Measurements from ENCODE around the gene TRMT11. TPM values are rescaled to one million over a fixed set of nuclear protein-coding genes. Genes with fewer than 3 reads are reported as not detected.

The TRMT11 gene
- total RNA-seq, 1 experiment from 2014 or later = 27.7 TPM

GRCh38 chr6:126034656-126035055 is 48.3 kb downstream of the TRMT11 start:
- Mint-ChIP-seq H3K4me1 (ENCODE audit: low read depth, unreplicated experiment) (no peaks in the 10 kb centered on the region), H3K27me3 (ENCODE audit: unreplicated experiment) (no peaks in the 10 kb centered on the region), H3K36me3 (ENCODE audit: insufficient read depth, unreplicated experiment) (peaks cover 5% of the 10 kb centered on the region), H3K4me3 (ENCODE audit: low read depth, unreplicated experiment) (no peak overlapping the region), H3K9me3 (ENCODE audit: low read depth, unreplicated experiment) (no peaks in the 10 kb centered on the region), H3K27ac (ENCODE audit: unreplicated experiment) (no peak overlapping the region)
- intact Hi-C loops (cut with micrococcal nuclease; ENCODE audit: unreplicated experiment) = loop anchor here (10.0 kb wide), 1 partner anchor 620 kb away; no protein-coding TSS in a partner anchor
- BruUV-seq (replicated peaks) = no TSS peak
- no peak for DNase-seq
- CTCF ChIA-PET = no interaction called here
- TF ChIP-seq CTCF (IDR thresholded peaks at IDR 0.05; ENCODE audit: unreplicated experiment) = no peak

GRCh38 chr6:126035764-126036163 is 49.4 kb downstream of the TRMT11 start:
- CTCF ChIA-PET = no interaction called here
- Mint-ChIP-seq H3K4me3 (ENCODE audit: low read depth, unreplicated experiment) (no peak overlapping the region), H3K27ac (ENCODE audit: unreplicated experiment) (no peak overlapping the region), H3K27me3 (ENCODE audit: unreplicated experiment) (no peaks in the 10 kb centered on the region), H3K4me1 (ENCODE audit: low read depth, unreplicated experiment) (peaks cover 2% of the 10 kb centered on the region), H3K9me3 (ENCODE audit: low read depth, unreplicated experiment) (no peaks in the 10 kb centered on the region), H3K36me3 (ENCODE audit: insufficient read depth, unreplicated experiment) (peaks cover 5% of the 10 kb centered on the region)
- no peak for TF ChIP-seq CTCF (IDR thresholded peaks at IDR 0.05; ENCODE audit: unreplicated experiment)
- BruUV-seq (replicated peaks) = no TSS peak
- intact Hi-C loops (cut with micrococcal nuclease; ENCODE audit: unreplicated experiment) = loop anchor here (10.0 kb wide), 1 partner anchor 619 kb away; no protein-coding TSS in a partner anchor
- DNase-seq = no peak

GRCh38 chr6:126038234-126038633 is 51.9 kb downstream of the TRMT11 start:
- no peak for DNase-seq
- CTCF ChIA-PET = no interaction called here
- Mint-ChIP-seq H3K36me3 (ENCODE audit: insufficient read depth, unreplicated experiment) (peaks cover 7% of the 10 kb centered on the region), H3K27ac (ENCODE audit: unreplicated experiment) (no peak overlapping the region), H3K4me1 (ENCODE audit: low read depth, unreplicated experiment) (peaks cover 14% of the 10 kb centered on the region), H3K9me3 (ENCODE audit: low read depth, unreplicated experiment) (no peaks in the 10 kb centered on the region), H3K27me3 (ENCODE audit: unreplicated experiment) (no peaks in the 10 kb centered on the region), H3K4me3 (ENCODE audit: low read depth, unreplicated experiment) (no peak overlapping the region)
- intact Hi-C loops (cut with micrococcal nuclease; ENCODE audit: unreplicated experiment) = loop anchor here (10.0 kb wide), 1 partner anchor 617 kb away; no protein-coding TSS in a partner anchor
- no TSS peak for BruUV-seq (replicated peaks)
- no peak for TF ChIP-seq CTCF (IDR thresholded peaks at IDR 0.05; ENCODE audit: unreplicated experiment)

- H3K4me3 Mint-ChIP-seq (ENCODE audit: low read depth, unreplicated experiment) = no peak overlapping the region
- H3K36me3 Mint-ChIP-seq (ENCODE audit: insufficient read depth, unreplicated experiment) = peaks cover 7% of the 10 kb centered on the region
- H3K9me3 Mint-ChIP-seq (ENCODE audit: low read depth, unreplicated experiment) = no peaks in the 10 kb centered on the region
- H3K27me3 Mint-ChIP-seq (ENCODE audit: unreplicated experiment) = no peaks in the 10 kb centered on the region
- no peak for TF ChIP-seq CTCF (IDR thresholded peaks at IDR 0.05; ENCODE audit: unreplicated experiment)
- BruUV-seq (replicated peaks) = no TSS peak
- CTCF ChIA-PET = interaction anchor here (1.2 kb wide), 1 partner anchor 57 kb away, joined by 4 read pairs; no protein-coding TSS in a partner anchor
- peak overlapping the region; percentile 100 for H3K27ac Mint-ChIP-seq (ENCODE audit: unreplicated experiment)
- intact Hi-C loops (cut with micrococcal nuclease; ENCODE audit: unreplicated experiment) = loop anchor here (10.0 kb wide), 1 partner anchor 616 kb away; no protein-coding TSS in a partner anchor
- no peak for DNase-seq
- peaks cover 14% of the 10 kb centered on the region for H3K4me1 Mint-ChIP-seq (ENCODE audit: low read depth, unreplicated experiment)
These were observed 52.9 kb downstream of the TRMT11 start for GRCh38 chr6:126039284-126039683.
